Measurements from ENCODE around the gene CSPG5.

DNA sequence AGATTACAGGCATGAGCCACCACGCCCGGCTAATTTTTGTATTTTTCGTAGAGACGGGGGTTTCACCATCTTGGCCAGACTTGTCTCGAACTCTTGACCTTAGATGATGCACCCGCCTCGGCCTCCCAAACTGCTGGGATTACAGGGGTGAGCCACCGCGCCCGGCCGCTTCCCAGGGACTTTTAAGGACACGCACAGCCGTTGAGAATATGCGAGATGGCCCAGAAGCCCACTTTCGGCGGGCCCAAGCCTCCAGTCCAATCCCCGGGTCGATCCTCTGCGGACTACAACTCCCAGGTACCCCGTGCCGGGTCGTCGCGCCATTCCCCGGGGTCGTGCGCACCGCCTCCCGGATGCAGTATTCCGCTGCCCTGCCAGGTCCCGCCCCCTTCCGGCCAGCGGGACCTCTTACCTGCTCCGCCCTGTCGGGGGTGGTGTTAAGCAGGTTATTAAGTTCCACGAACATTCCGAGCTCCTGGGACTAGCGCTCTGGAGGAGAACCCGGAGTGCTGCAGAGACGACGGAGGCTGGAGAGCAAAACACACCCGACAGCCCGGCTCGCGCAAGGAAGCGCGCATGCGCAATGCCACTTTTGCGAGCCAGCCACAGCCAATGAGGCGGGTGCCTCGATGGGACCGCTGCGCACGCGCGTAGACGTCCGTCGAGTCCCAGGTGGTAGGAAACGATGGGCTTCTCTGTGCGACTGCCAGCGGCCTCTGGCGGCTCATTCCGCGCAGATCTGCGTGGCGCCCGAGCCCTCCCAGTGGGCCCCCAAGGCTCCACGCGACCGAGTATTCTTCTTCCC is 65.3 kb downstream of the CSPG5 start, which contains the start of gene ELP6:
- TF ChIP-seq, protein P1, sequence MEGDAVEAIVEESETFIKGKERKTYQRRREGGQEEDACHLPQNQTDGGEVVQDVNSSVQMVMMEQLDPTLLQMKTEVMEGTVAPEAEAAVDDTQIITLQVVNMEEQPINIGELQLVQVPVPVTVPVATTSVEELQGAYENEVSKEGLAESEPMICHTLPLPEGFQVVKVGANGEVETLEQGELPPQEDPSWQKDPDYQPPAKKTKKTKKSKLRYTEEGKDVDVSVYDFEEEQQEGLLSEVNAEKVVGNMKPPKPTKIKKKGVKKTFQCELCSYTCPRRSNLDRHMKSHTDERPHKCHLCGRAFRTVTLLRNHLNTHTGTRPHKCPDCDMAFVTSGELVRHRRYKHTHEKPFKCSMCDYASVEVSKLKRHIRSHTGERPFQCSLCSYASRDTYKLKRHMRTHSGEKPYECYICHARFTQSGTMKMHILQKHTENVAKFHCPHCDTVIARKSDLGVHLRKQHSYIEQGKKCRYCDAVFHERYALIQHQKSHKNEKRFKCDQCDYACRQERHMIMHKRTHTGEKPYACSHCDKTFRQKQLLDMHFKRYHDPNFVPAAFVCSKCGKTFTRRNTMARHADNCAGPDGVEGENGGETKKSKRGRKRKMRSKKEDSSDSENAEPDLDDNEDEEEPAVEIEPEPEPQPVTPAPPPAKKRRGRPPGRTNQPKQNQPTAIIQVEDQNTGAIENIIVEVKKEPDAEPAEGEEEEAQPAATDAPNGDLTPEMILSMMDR (IDR thresholded peaks at IDR 0.05): peak in 4 of 6 experiments; percentile 44 to 63 (median 51)
- peak in 1 of 2 donors; percentile 82 for TF ChIP-seq POLR2A (IDR thresholded peaks at IDR 0.05)
